ENCODE measurements around the gene PLCB2. TPM values are rescaled to one million over a fixed set of nuclear protein-coding genes. Genes with fewer than 3 reads are reported as not detected.

The PLCB2 gene
- total RNA-seq, 2 experiments from 2014 or later, result 40.8 to 43.6 TPM

DNA sequence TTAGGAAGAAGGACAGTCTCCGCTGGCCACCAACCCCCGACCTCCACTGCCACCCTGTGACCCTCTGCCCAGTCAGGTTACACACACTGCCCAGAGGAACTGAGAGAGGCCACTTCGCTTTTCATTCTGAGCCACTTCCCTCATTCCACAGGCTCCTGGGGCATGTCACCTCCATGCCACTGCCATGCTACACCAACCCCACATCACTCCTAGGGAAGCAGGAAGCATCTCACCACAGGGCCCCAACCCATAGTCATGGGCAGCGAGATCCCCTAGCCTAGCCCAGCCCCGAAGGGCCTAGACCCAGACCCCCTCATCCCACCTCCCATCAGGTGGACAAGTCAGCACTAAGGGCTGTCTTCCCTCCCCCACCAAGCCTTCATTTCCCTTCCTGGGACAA is 1.4 kb downstream of the PLCB2 start:
- H3K4me1 Mint-ChIP-seq, result peaks cover 31% of the 10 kb centered on the region
- H3K9me3 Mint-ChIP-seq, result no peaks in the 10 kb centered on the region
- H3K36me3 Mint-ChIP-seq, result peaks cover 8% of the 10 kb centered on the region
- H3K27ac Mint-ChIP-seq, result peak overlapping the region; percentile 23
- H3K4me3 Mint-ChIP-seq, result peak overlapping the region; percentile 94
- no peaks in the 10 kb centered on the region for H3K27me3 Mint-ChIP-seq
- no peak for DNase-seq

DNA sequence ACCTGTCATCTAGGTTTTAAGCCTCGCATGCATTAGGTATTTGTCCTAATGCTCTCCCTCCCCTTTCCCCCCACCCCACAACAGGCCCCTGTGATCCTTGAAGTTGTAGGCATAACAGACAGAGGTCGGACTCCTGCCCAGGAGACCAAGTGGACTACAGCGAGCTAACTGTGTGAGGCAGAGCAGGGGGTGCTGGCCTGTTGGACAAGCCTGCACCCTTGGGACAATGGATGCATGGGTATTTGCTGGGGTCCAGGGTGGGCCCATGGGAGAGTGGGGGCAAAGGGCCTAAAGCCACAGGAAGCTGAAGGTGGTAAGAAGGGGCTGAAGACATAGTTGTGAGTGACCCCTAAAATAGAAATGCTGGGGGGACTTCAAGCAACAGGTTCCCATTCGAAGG is 2.5 kb downstream of the PLCB2 start:
- Mint-ChIP-seq H3K4me3 (no peak overlapping the region), H3K27me3 (no peaks in the 10 kb centered on the region), H3K36me3 (peaks cover 17% of the 10 kb centered on the region), H3K27ac (no peak overlapping the region), H3K4me1 (peaks cover 31% of the 10 kb centered on the region), H3K9me3 (peaks cover 5% of the 10 kb centered on the region)
- no peak for DNase-seq

DNA sequence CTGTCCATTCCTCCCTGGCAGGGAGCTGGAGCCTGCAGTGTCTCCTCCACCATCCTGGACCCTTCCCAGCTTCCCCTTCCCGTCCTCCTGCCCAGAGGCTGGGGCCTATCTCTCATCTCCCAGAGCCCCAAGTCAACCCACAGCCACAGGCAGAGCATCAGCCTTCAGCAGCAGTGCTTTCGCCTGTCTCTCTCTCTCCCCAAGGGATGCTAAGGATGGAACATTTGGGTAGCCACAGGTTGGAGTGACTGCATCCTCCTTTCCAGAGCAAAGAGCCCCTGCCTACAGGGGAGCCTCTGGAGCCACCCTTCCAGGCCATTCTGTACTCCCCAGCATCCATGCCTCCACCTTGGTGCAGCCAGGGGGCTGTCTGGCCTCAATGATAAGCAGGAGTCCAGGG is 4.2 kb downstream of the PLCB2 start:
- peaks cover 19% of the 10 kb centered on the region for H3K4me1 Mint-ChIP-seq
- peaks cover 9% of the 10 kb centered on the region for H3K9me3 Mint-ChIP-seq
- H3K27ac Mint-ChIP-seq, result no peak overlapping the region
- H3K36me3 Mint-ChIP-seq, result peaks cover 31% of the 10 kb centered on the region
- no peaks in the 10 kb centered on the region for H3K27me3 Mint-ChIP-seq
- DNase-seq, result no peak
- no peak overlapping the region for H3K4me3 Mint-ChIP-seq

DNA sequence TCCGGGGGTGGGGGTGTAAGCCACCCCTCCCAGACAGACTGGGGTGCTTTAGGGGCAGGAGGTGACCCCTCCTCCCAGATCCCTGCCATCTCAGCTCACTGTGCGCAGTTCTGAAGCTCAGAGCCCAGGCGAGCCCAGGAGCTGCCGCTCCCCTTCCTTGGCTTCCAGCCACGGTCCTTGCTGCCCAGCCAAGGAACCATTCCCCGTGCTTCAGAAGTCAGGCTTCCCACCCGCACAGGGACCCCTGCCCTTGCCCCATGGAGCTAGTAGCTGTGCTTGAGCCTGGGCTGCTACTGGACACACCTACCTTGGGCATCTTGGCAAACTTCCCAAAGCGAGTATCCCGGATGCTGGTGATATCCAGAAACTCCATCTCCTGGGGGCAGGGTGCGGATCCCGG is 4.8 kb downstream of the PLCB2 start:
- H3K36me3 Mint-ChIP-seq, result peaks cover 31% of the 10 kb centered on the region
- H3K27ac Mint-ChIP-seq, result no peak overlapping the region

DNA sequence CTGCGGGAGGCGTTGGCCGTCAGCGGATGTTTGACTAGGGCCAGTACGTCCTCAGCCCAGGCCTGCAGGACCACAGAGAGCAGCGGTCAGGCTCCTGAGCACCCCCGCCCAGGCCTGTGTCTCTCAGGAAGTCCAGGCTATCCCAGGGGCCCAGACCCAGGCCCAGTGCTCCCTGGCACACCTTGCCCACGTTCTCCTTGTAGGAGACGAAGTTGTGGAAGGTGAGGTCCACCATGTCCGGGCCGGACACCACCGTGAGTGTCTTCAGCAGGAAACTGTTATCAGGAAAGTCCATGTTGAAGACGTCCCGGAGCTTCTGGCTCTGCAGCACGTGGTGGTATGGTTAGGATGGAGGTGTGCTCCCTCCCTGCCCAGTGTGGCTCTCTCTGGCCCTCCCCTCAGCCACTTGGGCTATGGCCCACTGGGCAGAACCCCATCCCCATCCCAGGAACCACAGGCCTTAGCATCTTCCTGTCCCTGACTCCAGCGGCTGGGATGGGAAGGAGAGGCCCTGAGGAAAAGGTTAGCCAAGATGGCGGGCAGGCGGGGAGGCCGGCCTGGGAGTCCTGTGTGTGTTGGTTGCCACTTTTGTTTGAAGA is 5.3 kb downstream of the PLCB2 start:
- no peak for DNase-seq
- Mint-ChIP-seq H3K27ac (no peak overlapping the region), H3K4me3 (no peak overlapping the region), H3K27me3 (no peaks in the 10 kb centered on the region), H3K4me1 (peaks cover 17% of the 10 kb centered on the region), H3K9me3 (peaks cover 9% of the 10 kb centered on the region), H3K36me3 (peaks cover 31% of the 10 kb centered on the region)

More for the DNA sequence above, 4.8 kb downstream of the PLCB2 start:
- no peak for DNase-seq
- no peaks in the 10 kb centered on the region for H3K27me3 Mint-ChIP-seq
- H3K4me3 Mint-ChIP-seq, result no peak overlapping the region
- peaks cover 9% of the 10 kb centered on the region for H3K9me3 Mint-ChIP-seq
- peaks cover 17% of the 10 kb centered on the region for H3K4me1 Mint-ChIP-seq

DNA sequence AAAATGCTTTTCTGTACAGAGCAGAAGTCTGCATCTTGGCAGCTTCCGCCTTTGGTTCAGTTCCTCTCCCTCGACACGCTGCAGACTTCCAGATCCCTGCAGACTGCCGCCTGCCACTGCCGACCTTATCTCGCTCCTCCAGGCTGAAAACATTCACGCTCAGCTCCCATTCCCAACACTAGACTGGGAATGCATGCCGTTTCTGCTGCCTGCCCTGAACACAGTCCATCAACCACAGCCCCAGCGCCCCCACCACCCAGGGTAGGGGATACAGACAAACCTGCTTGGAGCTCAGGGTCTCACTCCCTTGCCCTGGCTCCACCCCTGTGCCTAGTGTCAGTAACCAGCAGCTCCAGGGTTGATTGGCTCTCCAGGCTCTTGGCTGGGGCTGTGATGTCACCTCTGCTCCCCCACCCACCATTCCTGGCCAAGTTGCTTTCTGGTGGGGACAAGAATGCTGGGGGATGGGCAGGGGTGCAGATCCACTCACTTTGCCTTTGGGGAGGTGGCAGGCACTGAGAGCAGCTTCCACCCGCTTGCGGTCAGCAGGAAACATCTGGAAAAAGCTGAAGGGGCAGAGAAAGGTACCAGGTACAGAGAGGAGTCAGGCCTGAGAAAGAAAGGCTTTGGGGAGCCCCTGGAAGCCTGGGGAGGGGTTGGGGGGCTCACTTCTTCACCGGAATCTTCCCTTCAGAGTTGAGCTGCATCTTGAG is 6.1 kb downstream of the PLCB2 start:
- H3K27ac Mint-ChIP-seq, result no peak overlapping the region
- no peaks in the 10 kb centered on the region for H3K27me3 Mint-ChIP-seq
- no peak for DNase-seq
- H3K4me1 Mint-ChIP-seq, result peaks cover 14% of the 10 kb centered on the region
- H3K4me3 Mint-ChIP-seq, result no peak overlapping the region
- H3K36me3 Mint-ChIP-seq, result peaks cover 31% of the 10 kb centered on the region
- H3K9me3 Mint-ChIP-seq, result peaks cover 9% of the 10 kb centered on the region

DNA sequence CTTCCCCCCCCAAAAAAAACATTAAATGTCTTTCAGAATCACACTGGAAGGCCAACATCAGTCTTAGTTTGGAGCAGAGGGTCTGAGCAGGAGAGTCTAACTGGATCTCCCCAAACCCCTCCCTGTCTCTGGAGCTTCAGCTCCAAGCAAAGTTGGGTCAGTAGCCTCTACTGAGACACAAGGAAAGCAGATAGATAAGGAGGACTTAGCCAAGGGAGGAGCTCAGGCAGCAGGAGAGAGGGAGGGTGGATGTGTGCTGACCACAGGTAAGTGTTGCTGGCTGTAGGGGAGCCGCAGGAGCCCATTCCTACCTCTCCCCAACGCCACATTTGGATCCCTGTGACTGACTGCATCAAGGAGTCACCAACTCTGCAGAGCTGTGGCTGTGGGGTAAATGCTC is 7.0 kb downstream of the PLCB2 start:
- Mint-ChIP-seq H3K9me3 (peaks cover 9% of the 10 kb centered on the region), H3K4me3 (no peak overlapping the region), H3K36me3 (peaks cover 31% of the 10 kb centered on the region), H3K27me3 (no peaks in the 10 kb centered on the region), H3K27ac (no peak overlapping the region), H3K4me1 (peaks cover 7% of the 10 kb centered on the region)
- DNase-seq, result no peak

DNA sequence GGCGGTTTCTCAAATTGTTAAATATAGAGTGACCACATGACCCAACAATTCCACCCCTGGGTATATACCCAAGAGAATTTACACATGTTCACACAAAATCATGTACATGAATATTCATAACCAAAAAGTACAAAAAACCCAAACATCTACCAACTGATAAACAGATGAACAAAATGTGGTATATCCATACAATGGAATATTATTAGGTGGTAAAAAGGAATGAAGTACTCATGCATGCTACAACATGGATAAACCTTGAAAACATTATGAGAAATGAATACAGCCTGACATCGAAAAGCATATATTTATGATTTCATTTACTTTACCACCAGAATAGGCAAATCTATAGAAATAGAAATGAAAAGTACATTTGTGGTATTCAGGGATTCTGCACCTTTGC is 7.4 kb downstream of the PLCB2 start:
- H3K27ac Mint-ChIP-seq, result no peak overlapping the region
- no peak overlapping the region for H3K4me3 Mint-ChIP-seq
- H3K27me3 Mint-ChIP-seq, result no peaks in the 10 kb centered on the region
- peaks cover 7% of the 10 kb centered on the region for H3K4me1 Mint-ChIP-seq
- H3K36me3 Mint-ChIP-seq, result peaks cover 31% of the 10 kb centered on the region
- DNase-seq, result no peak
- H3K9me3 Mint-ChIP-seq, result peaks cover 9% of the 10 kb centered on the region

DNA sequence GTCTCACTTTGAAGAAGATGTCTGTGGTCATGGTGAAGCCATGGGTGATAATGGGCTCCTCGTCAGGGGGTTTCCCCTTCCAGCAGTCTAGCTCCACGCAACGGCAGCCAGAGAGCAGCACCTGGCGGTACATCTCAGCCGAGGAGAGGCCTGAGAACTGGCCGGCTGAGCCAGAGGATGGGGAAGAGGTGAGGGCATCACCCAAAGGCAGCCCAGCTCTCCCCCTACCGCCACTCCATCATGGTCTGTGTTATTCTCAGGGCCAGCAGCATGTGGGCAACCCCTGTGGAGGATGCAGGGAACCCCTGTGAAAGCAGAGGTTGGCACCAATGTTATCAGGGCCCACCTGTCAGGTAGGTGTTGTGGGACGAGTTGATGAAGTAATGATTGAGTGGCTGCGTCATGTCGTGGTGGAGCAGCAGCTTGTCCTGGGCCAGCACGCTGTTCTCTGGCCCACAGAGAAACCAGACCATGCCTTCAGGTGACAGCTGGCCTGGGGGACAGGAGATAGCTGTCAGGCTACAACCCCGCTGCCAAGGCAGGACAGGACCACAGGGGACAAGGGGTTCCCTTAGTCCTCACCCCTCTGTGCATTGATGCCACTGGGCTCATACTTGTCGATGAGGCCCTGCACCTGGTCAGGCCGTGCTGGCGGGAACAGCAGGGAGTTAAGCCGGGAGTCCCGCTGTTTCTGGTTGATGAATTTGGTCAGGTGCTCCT is 9.4 kb downstream of the PLCB2 start:
- H3K9me3 Mint-ChIP-seq, result peaks cover 9% of the 10 kb centered on the region
- no peak overlapping the region for H3K4me3 Mint-ChIP-seq
- DNase-seq, result no peak
- H3K27me3 Mint-ChIP-seq, result no peaks in the 10 kb centered on the region
- H3K36me3 Mint-ChIP-seq, result peaks cover 31% of the 10 kb centered on the region
- H3K27ac Mint-ChIP-seq, result no peak overlapping the region
- H3K4me1 Mint-ChIP-seq, result no peaks in the 10 kb centered on the region

DNA sequence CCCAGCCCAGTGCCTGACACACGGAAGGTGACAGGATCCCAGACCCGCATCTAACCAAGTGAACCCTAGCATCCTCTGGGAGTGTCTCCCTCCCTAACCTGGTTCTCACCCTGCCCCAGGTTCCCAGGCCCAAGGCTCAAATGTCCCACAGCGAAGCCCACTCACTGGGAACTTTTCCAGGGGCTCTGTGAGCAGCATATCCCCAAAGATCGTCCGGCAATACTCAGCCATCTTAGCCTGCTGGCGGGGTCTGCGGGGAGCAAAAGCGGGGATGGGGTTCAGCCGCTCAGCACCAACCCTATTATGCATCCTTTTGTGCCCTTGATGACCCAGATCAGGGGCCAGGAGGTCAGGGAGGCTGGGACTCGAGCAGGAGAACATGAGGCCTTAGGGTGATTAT is 10.4 kb downstream of the PLCB2 start:
- Mint-ChIP-seq H3K36me3 (peaks cover 31% of the 10 kb centered on the region), H3K4me3 (no peak overlapping the region), H3K9me3 (peaks cover 9% of the 10 kb centered on the region), H3K27ac (no peak overlapping the region), H3K27me3 (no peaks in the 10 kb centered on the region), H3K4me1 (no peaks in the 10 kb centered on the region)
- no peak for DNase-seq

DNA sequence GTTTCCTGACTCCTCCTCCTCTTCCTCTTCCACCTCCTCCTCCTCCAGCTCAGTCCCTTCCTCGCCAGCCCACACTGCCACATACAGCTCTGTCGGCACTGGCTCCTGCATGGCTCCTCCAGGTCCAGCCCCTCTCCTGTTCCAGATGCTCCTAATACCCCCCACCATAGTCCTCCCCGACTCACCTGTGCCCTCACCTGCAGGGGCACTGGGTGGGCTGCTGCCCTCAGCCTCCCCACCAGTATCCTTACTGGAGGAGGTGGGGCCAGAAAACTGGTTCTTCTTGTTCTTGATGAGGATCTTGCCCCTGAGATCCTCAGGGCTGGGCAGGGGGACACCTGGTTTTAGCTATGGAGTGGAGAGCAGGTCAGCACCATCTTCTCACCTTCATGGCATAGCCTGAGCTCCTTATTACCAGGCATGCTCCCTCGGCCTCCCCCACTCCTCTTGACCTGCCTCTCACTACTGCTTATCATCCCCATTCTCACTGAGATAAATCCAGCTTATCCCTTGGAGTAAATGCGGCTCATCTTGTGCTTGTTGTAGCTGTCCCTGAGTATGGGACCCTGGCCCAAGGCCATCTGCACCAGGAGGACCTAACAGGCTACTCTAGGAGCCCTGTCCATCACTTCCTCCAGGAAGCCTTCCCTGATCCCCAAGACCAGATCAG is 11.0 kb downstream of the PLCB2 start:
- Mint-ChIP-seq H3K27me3 (no peaks in the 10 kb centered on the region), H3K4me3 (no peak overlapping the region), H3K27ac (no peak overlapping the region), H3K4me1 (no peaks in the 10 kb centered on the region), H3K36me3 (peaks cover 26% of the 10 kb centered on the region), H3K9me3 (peaks cover 9% of the 10 kb centered on the region)
- no peak for DNase-seq

DNA sequence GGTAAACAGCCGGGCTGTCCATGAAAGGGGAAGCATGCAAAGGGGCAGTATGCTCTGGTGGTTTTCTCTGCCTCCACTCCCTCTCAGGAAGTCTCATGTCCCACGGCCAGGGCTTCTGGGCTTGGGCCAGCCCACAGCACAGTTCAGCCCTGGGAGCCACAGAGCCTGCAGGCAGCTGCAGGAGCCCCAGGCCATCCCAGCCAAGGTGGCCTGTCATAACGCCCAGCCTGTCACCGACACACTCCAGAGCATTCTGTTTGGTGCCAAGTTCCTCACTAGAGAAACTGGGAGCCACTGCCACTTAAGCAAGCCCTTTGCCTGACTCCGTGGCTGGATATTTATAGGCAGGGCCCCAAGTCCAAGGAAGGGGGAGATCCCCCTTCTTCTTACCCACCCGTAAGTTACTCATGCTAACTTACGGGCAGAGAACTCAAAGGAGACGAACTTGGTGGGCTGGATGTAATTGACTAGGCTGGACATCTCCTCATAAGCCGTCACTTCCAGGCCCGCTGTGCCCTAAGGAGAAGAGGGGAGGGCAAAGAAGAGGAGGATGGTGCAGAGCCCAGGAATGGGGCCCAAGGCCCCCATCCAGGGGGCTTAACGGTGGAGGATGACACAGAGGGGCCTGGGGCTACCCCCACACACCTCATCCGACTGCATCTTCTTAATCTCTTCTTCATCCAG is 11.7 kb downstream of the PLCB2 start:
- peaks cover 21% of the 10 kb centered on the region for H3K36me3 Mint-ChIP-seq
- no peaks in the 10 kb centered on the region for H3K27me3 Mint-ChIP-seq
- H3K4me3 Mint-ChIP-seq, result no peak overlapping the region
- H3K9me3 Mint-ChIP-seq, result peaks cover 9% of the 10 kb centered on the region
- no peak for DNase-seq
- H3K27ac Mint-ChIP-seq, result no peak overlapping the region
- no peaks in the 10 kb centered on the region for H3K4me1 Mint-ChIP-seq

DNA sequence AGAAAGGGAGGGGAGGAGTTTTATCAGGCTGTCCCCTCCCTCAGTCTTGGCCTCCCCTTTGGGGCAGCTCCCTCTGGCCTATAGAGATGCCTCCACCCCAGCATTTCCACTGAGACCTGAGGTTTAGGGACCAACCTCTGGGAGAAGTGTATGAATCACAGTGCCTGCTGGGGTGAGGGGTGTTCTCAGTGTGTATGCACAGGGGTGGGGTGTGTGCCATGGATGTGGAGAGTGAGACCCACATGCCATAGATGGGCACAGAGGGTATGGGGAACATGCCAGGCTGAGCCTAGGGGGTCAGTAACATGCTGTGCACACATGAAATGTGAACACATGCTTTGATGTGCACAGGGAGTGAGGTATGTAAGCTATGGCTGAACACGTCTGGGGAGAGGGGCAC is 12.4 kb downstream of the PLCB2 start:
- H3K27me3 Mint-ChIP-seq, result no peaks in the 10 kb centered on the region
- H3K4me3 Mint-ChIP-seq, result no peak overlapping the region
- DNase-seq, result no peak
- H3K4me1 Mint-ChIP-seq, result no peaks in the 10 kb centered on the region
- H3K27ac Mint-ChIP-seq, result no peak overlapping the region
- H3K9me3 Mint-ChIP-seq, result peaks cover 5% of the 10 kb centered on the region
- H3K36me3 Mint-ChIP-seq, result peaks cover 14% of the 10 kb centered on the region

DNA sequence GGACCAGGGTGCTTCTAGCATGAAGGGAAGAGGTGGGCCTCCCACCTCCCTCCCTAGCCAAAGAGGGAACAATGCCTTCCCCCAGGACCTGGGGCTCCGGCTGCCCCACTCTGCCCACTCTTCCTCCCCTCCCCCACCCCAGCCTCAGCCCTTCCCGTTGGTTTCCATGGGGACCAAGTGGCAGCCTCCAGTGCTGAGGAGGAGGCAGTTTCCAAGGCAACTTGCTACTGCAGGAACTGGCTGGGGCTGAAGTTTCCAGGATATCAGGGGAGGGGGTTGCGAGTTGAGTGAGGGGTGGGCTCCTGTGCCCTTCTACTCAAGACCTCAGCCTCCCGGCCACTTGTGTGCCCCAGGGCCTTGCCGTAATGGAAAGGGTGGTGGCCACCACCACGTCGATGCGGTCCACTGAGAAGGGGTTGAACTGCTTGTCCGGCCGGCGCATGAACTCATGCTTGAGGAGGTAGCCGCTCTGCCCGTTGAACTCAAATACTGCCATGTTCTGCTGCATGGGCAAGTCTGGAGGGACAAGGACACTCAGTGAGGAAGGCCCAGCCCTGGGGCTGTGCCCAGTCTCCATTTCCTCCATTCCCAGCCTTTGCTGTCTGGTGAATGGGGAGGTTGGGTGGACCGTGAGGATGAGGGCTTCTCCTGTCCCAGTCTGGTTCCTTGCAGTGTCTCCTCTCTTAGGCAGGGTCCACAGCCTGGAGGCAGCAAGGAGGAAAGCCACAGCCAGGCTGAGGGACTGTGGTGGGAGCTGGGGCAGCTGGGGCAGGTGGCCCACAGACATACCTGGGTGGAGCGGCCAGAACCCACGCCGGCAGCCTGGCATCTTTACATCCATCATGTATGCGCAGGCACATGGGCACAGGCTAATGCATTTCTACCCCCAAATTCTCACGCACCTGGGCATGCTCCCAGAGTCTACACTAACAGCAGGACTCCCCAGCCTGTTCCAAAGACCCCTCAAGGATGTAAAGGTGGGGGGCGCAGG is 13.5 kb downstream of the PLCB2 start:
- H3K36me3 Mint-ChIP-seq, result peaks cover 4% of the 10 kb centered on the region
- no peak for DNase-seq
- H3K27me3 Mint-ChIP-seq, result no peaks in the 10 kb centered on the region
- no peaks in the 10 kb centered on the region for H3K4me1 Mint-ChIP-seq
- no peaks in the 10 kb centered on the region for H3K9me3 Mint-ChIP-seq
- no peak overlapping the region for H3K4me3 Mint-ChIP-seq
- H3K27ac Mint-ChIP-seq, result no peak overlapping the region
